ENCODE measurements around the gene ZNF619.
"Not testable (repeated sequence)": the region's sequence is repeated elsewhere in the genome, so short reads cannot be mapped to it uniquely, and the experiment has no call there.

Gene ZNF619

GRCh38 chr3:40476478-40477470 is at the start of gene ZNF619:
Gene ZNF619, plus strand, starts transcription at chr3:40477122. Its CDS starts 858 bp downstream, at chr3:40477980.
- DNase-seq (ENCODE audit: low spot score): no peak

GRCh38 chr3:40432793-40433192 is 44.1 kb upstream of the ZNF619 start:
- no peak for DNase-seq (ENCODE audit: low spot score)

DNA sequence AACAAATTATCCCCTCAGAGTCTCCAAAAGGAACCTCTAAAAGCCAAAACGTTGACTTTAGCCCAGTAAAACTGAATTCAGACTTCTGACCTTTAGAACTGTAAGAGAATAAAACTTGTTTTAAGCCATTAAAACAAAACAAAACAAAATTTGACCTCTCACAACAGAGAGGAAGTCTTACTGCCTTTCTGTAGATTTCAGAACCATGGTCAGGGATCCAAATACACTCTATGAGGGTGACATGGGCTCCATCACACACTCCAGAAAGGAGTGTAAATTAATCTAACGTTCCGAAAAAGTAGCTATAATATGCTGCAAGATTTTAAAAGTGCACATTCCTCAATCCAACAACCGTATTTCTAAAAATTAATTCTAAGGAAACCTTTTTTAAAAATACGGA is 39.0 kb upstream of the ZNF619 start:
- no peak for DNase-seq (ENCODE audit: low spot score)

DNA sequence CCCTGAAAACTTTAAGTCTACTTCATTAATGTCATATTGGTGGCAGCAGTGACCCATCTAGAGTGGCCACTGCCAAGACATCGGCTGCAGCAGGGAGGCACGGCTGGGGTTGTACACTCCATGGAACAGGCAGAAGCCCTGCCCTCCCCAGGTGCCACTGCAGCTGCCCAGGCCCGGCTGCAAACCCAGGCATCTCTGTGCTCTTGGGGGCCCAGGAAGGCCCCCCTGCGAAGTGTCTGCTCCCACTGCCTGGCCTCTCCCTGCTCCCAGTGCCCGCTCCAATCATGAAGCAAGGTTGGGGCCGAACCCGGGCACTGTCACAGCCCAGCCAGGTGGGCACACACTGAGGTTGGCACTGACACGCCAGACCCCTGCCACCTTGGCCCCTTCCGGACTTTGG is 31.9 kb upstream of the ZNF619 start:
- DNase-seq (ENCODE audit: low spot score): no peak

DNA sequence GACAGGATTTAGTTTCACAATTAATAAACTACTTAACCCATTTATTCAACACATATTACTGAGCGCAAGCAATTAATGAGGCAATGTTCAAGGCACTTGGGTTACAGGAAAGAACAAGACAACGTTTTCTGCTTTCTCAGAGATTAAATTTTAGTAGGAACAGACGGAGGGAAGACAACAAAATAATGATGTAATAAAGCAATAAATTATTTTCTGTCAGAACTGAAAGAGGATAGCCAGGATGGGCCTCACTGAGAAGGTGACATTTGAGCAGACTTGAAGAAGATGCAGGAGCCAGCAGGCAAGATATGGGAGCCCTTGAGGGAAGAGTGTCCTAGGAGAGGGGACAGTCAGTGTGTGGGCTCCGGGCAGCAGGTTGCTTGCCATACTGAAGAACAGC is 31.0 kb upstream of the ZNF619 start:
- no peak for DNase-seq (ENCODE audit: low spot score)

DNA sequence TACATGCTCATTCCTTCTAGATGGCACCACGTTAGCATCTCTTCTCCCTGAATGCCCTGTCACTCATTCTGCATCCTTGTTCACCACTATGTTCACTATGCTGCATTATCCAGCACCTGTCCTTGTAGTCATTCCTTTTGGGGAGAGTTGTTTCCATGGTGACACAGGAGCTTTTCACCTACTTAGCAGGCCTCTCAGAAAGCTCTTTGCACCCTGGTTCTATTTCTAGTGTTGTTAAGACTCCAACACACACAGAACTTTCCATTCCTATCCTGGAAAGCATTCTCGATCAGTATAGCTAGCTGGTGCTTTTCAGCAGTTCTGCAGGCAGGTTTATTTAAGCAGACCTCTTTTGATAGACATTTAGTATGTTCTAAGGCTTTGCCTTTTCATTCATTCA is 26.5 kb upstream of the ZNF619 start:
- DNase-seq (ENCODE audit: low spot score): no peak

DNA sequence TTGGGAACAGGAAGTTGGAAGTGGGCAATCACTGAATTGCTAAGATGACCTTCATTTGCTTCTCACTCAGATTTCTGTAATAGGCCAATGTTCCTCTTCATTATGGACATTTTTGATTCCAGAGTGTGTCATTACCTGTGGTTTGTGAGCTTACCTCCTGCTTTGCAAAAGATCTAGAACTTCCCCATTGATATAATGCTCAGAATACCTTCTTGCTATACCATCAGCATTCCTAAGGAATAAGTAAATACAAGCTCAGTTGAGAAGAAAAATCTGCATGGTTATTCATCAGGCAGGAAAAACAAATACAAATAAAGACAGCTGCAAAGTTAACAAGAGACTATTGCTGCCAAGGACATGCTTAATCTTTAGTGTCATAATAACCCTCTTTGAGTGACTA is 25.4 kb upstream of the ZNF619 start:
- DNase-seq (ENCODE audit: low spot score): no peak

- DNase-seq (ENCODE audit: low spot score): no peak
Observed at GRCh38 chr3:40452057-40452456, 24.9 kb upstream of the ZNF619 start.

DNA sequence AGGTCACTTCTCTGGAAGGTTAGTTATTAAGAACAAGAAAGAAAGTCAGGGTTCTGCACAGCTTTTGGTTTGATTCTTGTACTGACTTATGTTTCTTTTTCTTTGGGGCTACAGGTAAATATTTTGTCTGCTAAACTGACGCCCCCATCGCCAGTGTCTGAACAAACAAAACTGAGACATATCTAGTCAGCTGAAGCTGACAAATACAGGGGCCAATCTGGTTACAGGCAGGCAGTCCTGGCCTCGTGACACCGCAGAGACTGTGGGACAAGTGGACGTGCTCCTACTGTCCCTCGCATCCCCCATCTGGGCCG is 24.4 kb upstream of the ZNF619 start:
- DNase-seq (ENCODE audit: low spot score): no peak

DNA sequence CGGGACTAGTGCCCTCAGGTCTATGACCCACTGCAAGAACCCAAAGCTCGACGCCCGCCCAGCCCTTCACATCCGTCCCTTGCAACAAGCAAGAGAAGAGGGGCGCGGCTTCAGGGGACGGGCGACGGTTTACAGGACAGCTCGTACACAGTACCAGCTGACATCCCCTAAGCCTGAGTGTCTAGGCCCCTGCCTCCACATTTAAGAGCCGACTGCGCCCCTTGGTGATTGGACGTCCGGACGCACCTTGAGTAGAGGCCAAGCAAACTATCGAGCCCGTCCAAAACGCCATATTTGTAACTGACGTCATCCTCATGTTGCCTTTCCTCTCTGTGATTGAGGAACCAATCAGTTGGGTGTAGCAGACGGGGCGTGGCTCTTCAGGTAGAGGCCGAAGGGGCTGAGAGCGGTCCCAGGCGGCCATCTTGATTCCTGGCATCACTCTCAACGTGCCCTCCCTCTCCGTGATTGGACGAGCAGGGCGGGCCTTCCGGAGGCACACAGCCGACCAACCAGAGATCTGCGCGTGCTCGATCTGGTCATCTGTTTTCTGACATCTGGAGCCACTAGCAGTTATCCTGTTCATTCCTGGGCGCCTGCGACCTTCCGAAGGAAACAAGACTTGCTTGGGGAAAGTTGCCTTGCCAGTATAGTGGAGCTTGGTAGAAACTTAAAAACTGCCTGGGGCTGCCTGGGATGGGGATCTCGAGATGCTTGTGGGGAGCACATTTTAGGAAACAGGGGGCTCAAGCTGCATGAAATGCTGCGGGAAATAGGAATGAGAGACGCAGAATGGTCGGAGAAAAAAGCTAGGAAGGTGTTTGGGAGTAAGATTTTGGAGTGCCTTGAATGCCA is 23.8 kb upstream of the ZNF619 start:
- DNase-seq (ENCODE audit: low spot score): peak; percentile 98

GRCh38 chr3:40453933-40454332 is 23.0 kb upstream of the ZNF619 start:
- no peak for DNase-seq (ENCODE audit: low spot score)

- DNase-seq (ENCODE audit: low spot score): no peak
Observed at GRCh38 chr3:40455328-40455727, 21.6 kb upstream of the ZNF619 start.

DNA sequence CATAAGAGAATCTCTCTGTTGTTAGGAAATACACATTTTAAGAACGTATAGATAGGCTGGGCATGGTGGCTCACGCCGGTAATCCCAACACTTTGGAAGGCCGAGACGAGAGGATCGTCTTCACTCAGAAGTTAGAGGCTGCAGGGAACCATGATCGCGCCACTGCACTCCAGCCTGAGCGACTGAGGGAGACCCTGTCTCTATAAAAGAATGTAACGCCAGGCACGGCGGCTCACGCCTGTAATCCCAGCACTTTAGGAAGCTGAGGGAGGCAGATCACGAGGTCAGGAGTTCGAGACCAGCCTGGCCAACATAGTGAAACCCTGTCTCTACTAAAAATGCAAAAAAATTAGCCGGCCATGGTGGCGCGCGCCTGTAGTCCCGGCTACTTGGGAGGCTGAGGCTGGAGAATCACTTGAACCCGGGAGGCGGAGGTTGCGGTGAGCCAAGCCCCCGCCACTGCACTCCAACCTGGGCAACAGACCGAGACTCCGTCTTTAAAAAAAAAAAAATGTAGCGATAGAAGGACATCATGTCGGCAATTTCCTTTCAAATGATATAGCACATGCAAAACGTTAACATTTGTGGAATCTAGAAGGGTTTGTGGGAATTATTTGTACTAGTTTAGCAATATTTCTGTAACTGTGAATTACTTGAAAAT is 20.5 kb upstream of the ZNF619 start:
- DNase-seq (ENCODE audit: low spot score): no peak

DNA sequence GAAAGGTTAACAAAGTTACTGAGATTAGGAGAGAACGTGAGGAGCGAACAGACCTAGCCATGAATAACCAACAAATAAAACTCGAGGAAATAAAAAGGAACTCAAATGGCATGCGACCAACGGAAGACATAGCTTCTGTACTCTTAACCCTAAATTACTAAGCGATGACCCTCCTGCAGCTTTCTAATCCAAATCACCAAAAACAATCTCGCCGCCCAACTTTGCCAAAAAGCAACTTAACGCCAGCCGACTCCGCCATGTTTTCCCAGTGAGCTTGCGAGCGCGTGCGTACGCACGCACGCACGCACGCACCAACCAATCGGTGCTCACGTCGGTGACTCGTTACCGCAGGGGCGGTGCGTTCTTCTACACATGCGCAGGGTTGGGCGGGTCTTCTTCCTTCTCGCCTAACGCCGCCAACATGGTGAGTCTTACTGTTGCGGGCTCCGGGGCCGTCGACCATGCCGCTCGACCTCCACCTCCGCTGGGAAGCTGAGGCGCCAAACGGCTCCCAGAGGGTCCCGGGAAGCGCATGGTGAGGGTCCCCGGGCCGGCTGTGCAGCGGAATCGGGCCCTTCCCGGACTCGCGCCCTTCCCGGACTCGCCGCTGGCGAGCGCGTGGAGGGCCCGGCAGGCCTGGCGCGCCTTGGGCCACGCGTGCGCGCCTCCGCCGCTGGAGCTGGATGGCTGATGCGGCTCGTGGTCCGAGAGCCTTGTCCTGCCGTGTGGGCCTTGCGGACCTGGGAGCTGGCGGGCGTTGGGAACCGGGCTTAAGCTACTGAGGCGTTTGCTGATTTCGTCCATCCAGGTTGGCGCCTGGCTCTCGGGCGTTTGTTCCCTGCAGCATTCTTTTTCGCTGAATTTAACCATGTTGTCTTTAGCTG is 19.7 kb upstream of the ZNF619 start, which contains the start of gene RPL14:
Gene RPL14 (plus strand): TSS at position 400 of the 884 bp plus-strand sequence. CDS start 133 bp downstream, at position 533.
- peak; percentile 95 for DNase-seq (ENCODE audit: low spot score)

DNA sequence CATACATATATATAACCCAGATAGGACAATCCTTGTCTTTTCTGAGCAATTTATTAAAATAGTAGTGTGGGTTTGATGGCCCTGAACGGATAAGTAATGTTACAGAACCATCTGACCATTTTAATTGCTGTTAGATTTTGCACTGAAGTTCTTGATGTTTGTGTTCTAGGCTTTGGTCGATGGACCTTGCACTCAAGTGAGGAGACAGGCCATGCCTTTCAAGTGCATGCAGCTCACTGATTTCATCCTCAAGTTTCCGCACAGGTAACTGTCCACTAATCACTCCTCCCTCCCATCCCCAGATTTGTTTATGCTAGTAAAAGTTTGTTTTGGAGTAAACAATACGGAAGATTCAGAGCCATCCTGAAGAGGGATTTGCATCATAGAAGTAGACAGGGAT is 18.4 kb upstream of the ZNF619 start:
- DNase-seq (ENCODE audit: low spot score): no peak

DNA sequence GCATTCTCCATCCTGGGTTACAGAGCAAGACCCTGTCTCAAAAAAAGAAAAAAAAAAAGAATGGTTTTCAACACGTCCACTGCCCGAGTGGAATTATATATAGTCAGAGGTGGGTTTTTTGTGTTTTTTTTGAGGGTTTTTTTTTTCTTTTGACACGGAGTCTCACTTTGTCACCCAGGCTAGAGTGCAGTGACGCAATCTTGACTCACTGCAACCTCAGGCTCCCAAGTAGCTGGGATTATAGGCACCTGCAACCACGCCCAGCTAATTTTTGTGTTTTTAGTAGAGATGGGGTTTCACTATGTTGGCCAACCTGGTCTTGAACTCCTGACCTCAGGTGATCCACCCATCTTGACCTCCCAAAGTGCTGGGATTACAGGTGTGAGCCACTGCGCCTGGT is 16.4 kb upstream of the ZNF619 start:
- not testable (repeated sequence) for DNase-seq (ENCODE audit: low spot score)

GRCh38 chr3:40461161-40461560 is 15.8 kb upstream of the ZNF619 start:
- DNase-seq (ENCODE audit: low spot score): no peak

GRCh38 chr3:40462838-40463237 is 14.1 kb upstream of the ZNF619 start:
- DNase-seq (ENCODE audit: low spot score): not testable (repeated sequence)

DNA sequence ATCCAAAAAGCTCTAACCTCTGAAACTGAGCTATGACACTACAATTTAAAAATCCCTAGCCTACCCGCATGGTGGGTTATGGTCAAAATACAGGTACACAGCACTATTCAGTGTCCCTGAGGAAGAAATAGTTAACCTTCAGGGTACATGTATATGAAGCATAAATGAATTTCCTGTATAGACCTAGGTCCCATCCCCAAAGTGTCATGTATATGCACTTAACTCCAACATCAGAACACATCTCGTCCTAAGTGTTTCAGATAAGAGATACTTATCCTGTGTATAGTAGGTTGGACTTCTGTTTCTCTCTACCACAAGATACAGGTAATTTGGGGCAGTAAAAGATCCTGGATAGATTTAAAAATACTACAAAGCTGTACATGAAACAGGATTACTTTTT is 13.3 kb upstream of the ZNF619 start:
- DNase-seq (ENCODE audit: low spot score): no peak

GRCh38 chr3:40464339-40465110 is 12.4 kb upstream of the ZNF619 start:
- DNase-seq (ENCODE audit: low spot score): no peak

- no peak for DNase-seq (ENCODE audit: low spot score)
Observed at GRCh38 chr3:40465111-40465407, 11.9 kb upstream of the ZNF619 start.

Data from activated CD4-positive, alpha-beta T cell treated with anti-CD3 and anti-CD28 coated beads, Interleukin-2, Interleukin-4, amounts not matched to agents 100 ng/mL and 50 ng/mL, durations not matched to agents 16 hours and 8 hours (primary cell).